Neural progenitor cell (in vitro differentiated cells): ENCODE data around the gene MRPL38. TPM values are rescaled to one million over a fixed set of nuclear protein-coding genes. Genes with fewer than 3 reads are reported as not detected.

Experiments used
- DNase-seq: peaks from one replicate; pipeline ENCODE4 v3.0.0-alpha.2; 2016; ENCODE audit warnings: low spot score
- H2AFZ ChIP-seq: fragments of 200-600 bp; sonication (generic); replicated peaks from 2 replicates; pipeline ENCODE4 v1.6.1; 2016; ENCODE audit warnings: antibody characterized with exemption
- H3F3A ChIP-seq: fragments of 200-600 bp; sonication (generic); 2 replicates; pipeline ENCODE4 v1.6.1; 2016; ENCODE audit warnings: antibody characterized with exemption, low read depth
- H3K27ac ChIP-seq: fragments of 200-600 bp; sonication (generic); 2 replicates; pipeline ENCODE4 v1.5.1; 2016; ENCODE audit warnings: mild to moderate bottlenecking
- H3K27me3 ChIP-seq: fragments of 200-600 bp; sonication (generic); 2 replicates; pipeline ENCODE4 v1.6.1; 2016; ENCODE audit warnings: mild to moderate bottlenecking, moderate library complexity
- H3K36me3 ChIP-seq: fragments of 200-600 bp; sonication (generic); 2 replicates; pipeline ENCODE4 v1.5.1; 2016
- H3K4me1 ChIP-seq: fragments of 200-600 bp; sonication (generic); 2 replicates; pipeline ENCODE4 v1.6.1; 2016; ENCODE audit warnings: mixed run types
- H3K4me2 ChIP-seq: fragments of 200-600 bp; sonication (generic); 2 replicates; pipeline ENCODE4 v1.6.1; 2016
- H3K4me3 ChIP-seq: fragments of 200-600 bp; sonication (generic); 2 replicates; pipeline ENCODE4 v1.5.1; 2016
- H3K79me2 ChIP-seq: fragments of 200-600 bp; sonication (generic); 2 replicates; pipeline ENCODE4 v1.6.1; 2016; ENCODE audit warnings: low read depth
- H3K9ac ChIP-seq: fragments of 200-600 bp; sonication (generic); 2 replicates; pipeline ENCODE4 v1.6.1; 2016
- H3K9me3 ChIP-seq: fragments of 200-600 bp; sonication (generic); 2 replicates; pipeline ENCODE4 v1.5.1; 2016; ENCODE audit warnings: low read depth
- H4K20me1 ChIP-seq: fragments of 200-600 bp; sonication (generic); 2 replicates; pipeline ENCODE4 v1.6.1; 2016; ENCODE audit warnings: low read depth
- H3K27ac Mint-ChIP-seq: 3 replicates; pipeline ENCODE4 v1.8.0; 2021; ENCODE audit warnings: mixed read lengths
- H3K27me3 Mint-ChIP-seq: 2 replicates; pipeline ENCODE4 v1.8.0; 2022; ENCODE audit warnings: low read depth, mild to moderate bottlenecking, inconsistent platforms, moderate library complexity, mixed read lengths; ENCODE audit not compliant: insufficient read depth
- H3K36me3 Mint-ChIP-seq: 3 replicates; pipeline ENCODE4 v1.8.0; 2021; ENCODE audit warnings: mixed read lengths
- H3K4me1 Mint-ChIP-seq: 3 replicates; pipeline ENCODE4 v1.8.0; 2021; ENCODE audit warnings: mixed read lengths
- H3K4me3 Mint-ChIP-seq: 3 replicates; pipeline ENCODE4 v1.8.0; 2021; ENCODE audit warnings: mild to moderate bottlenecking, moderate library complexity, mixed read lengths
- H3K9me3 Mint-ChIP-seq: 3 replicates; pipeline ENCODE4 v1.8.0; 2020; ENCODE audit warnings: mixed read lengths
- CTCF ChIP-seq: fragments of 200-600 bp; sonication (generic); IDR thresholded peaks from 2 replicates; pipeline ENCODE4 v1.5.1; 2017; ENCODE audit warnings: antibody characterized with exemption, mild to moderate bottlenecking
- EZH2 ChIP-seq: fragments of 200-600 bp; sonication (generic); IDR thresholded peaks from 2 replicates; pipeline ENCODE4 v1.6.1; 2017; ENCODE audit warnings: antibody characterized with exemption, mild to moderate bottlenecking, moderate library complexity
- EZH2phosphoT487 ChIP-seq: fragments of 200-600 bp; sonication (generic); IDR thresholded peaks from 2 replicates; pipeline ENCODE4 v1.6.1; 2017; ENCODE audit warnings: antibody characterized with exemption
- total RNA-seq: library from RNA; depleted of rRNA; stranded (reverse); fragments of >200 nt; gene quantifications from 2 replicates; pipeline ENCODE4 v1.2.3, GENCODE V29; 2015; ENCODE audit warnings: low replicate concordance

Gene MRPL38
- total RNA-seq, 1 donor from 2014 or later, result 26.8 TPM

DNA sequence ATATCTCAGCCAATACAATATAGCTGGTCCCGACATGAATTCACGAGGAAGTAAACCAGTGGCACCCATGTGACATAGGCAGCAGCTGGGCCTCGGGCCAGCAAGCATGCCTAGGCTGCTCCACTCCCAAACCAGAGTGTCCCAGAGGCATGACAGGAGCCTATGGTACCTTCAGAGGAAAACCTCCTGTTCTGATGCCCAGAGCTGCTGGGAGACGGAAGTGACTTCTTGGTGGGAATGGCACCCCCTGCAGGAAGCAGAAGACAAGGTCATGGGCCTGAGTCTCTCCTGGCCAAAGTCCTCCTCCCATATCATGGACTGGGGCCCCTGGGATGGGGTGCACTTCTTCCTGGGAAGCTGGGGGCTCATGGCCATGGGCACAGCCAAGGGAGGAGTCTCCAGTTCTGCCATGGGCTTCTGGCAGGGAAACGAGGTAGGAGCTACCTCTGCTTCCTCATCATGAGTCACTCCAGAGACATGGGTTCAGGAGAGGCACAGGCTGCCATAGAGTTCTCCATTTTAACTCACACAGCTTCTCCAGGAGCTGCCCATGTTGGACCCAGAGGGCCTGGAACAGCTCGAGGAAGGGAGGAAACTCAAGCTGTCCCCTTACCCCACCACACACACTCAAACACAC lies 22.7 kb upstream of the MRPL38 start:
- Histone ChIP-seq H3K4me2 (no peak overlapping the region), H3K9me3 (no peaks in the 10 kb centered on the region), H3K79me2 (no peaks in the 10 kb centered on the region), H3K27me3 (no peaks in the 10 kb centered on the region), H3K4me1 (no peaks in the 10 kb centered on the region), H3K4me3 (no peak overlapping the region), H4K20me1 (no peaks in the 10 kb centered on the region), H3K9ac (no peak overlapping the region), H3F3A (no peaks in the 10 kb centered on the region), H2AFZ (no peak overlapping the region), H3K36me3 (no peaks in the 10 kb centered on the region), H3K27ac (no peak overlapping the region)
- DNase-seq, result peak; percentile 23
- peaks cover 2% of the 10 kb centered on the region for H3K27me3 Mint-ChIP-seq
- H3K27ac Mint-ChIP-seq, result no peak overlapping the region
- H3K4me1 Mint-ChIP-seq, result no peaks in the 10 kb centered on the region
- H3K9me3 Mint-ChIP-seq, result no peaks in the 10 kb centered on the region
- H3K4me3 Mint-ChIP-seq, result no peak overlapping the region
- TF ChIP-seq EZH2phosphoT487, result no peak
- peak; percentile 50 for TF ChIP-seq CTCF
- peaks cover 6% of the 10 kb centered on the region for H3K36me3 Mint-ChIP-seq

- no peaks in the 10 kb centered on the region for H3F3A ChIP-seq
- Mint-ChIP-seq H3K36me3 (peaks cover 3% of the 10 kb centered on the region), H3K9me3 (no peaks in the 10 kb centered on the region), H3K4me1 (no peaks in the 10 kb centered on the region), H3K27ac (no peak overlapping the region), H3K4me3 (no peak overlapping the region), H3K27me3 (peaks cover 2% of the 10 kb centered on the region)
- TF ChIP-seq EZH2 (no peak), EZH2phosphoT487 (no peak), CTCF (no peak)
- H3K27ac ChIP-seq, result no peak overlapping the region
- H3K4me2 ChIP-seq, result no peak overlapping the region
- no peak overlapping the region for H3K4me3 ChIP-seq
- H4K20me1 ChIP-seq, result no peaks in the 10 kb centered on the region
- H3K27me3 ChIP-seq, result no peaks in the 10 kb centered on the region
- no peaks in the 10 kb centered on the region for H3K79me2 ChIP-seq
- H3K4me1 ChIP-seq, result no peaks in the 10 kb centered on the region
- no peak overlapping the region for H2AFZ ChIP-seq
- H3K36me3 ChIP-seq, result no peaks in the 10 kb centered on the region
- H3K9me3 ChIP-seq, result no peaks in the 10 kb centered on the region
- H3K9ac ChIP-seq, result no peak overlapping the region
- DNase-seq, result no peak
Observed at GRCh38 chr17:75926456-75926855, 21.8 kb upstream of the MRPL38 start.

- no peaks in the 10 kb centered on the region for H3K9me3 ChIP-seq
- TF ChIP-seq EZH2phosphoT487, result no peak
- no peak for TF ChIP-seq CTCF
- no peak for TF ChIP-seq EZH2
- no peaks in the 10 kb centered on the region for H3K4me1 Mint-ChIP-seq
- H3K9ac ChIP-seq, result no peak overlapping the region
- H2AFZ ChIP-seq, result no peak overlapping the region
- DNase-seq, result no peak
- no peak overlapping the region for H3K27ac ChIP-seq
- H3K27me3 ChIP-seq, result no peaks in the 10 kb centered on the region
- H3K4me3 ChIP-seq, result no peak overlapping the region
- no peaks in the 10 kb centered on the region for H3K79me2 ChIP-seq
- no peak overlapping the region for H3K4me2 ChIP-seq
- no peaks in the 10 kb centered on the region for H3F3A ChIP-seq
- H3K27ac Mint-ChIP-seq, result no peak overlapping the region
- no peaks in the 10 kb centered on the region for H3K9me3 Mint-ChIP-seq
- H3K36me3 Mint-ChIP-seq, result peaks cover 3% of the 10 kb centered on the region
- no peaks in the 10 kb centered on the region for H3K4me1 ChIP-seq
- no peaks in the 10 kb centered on the region for H4K20me1 ChIP-seq
- H3K27me3 Mint-ChIP-seq, result peaks cover 2% of the 10 kb centered on the region
- H3K4me3 Mint-ChIP-seq, result no peak overlapping the region
- no peaks in the 10 kb centered on the region for H3K36me3 ChIP-seq
Observed at GRCh38 chr17:75925912-75926311, 21.2 kb upstream of the MRPL38 start.
